NCI-H1105 treated with DMSO at 0.1 percent for 48 hours (cell line): Measurements from ENCODE around the gene CHRDL2.

Experiments
- DNase-seq: peaks from one replicate; lab custom pipeline; 2025; lab: John Stamatoyannopoulos, UW

The CHRDL2 gene

GRCh38 chr11:74710281-74710938, 20.8 kb downstream of the CHRDL2 start:
- DNase-seq = no peak

- no peak for DNase-seq
Measured at GRCh38 chr11:74709175-74709574, 22.1 kb downstream of the CHRDL2 start.

- no peak for DNase-seq
Measured at GRCh38 chr11:74707602-74708510, 23.4 kb downstream of the CHRDL2 start.

GRCh38 chr11:74707182-74707581, 24.0 kb downstream of the CHRDL2 start:
- DNase-seq = no peak

- no peak for DNase-seq
Measured at GRCh38 chr11:74703211-74703610, 28.0 kb downstream of the CHRDL2 start.

GRCh38 chr11:74702383-74703007, 28.7 kb downstream of the CHRDL2 start:
- peak; percentile 50 for DNase-seq

- no peak for DNase-seq
Measured at GRCh38 chr11:74701351-74701750, 29.9 kb downstream of the CHRDL2 start.

GRCh38 chr11:74699615-74700396, 31.4 kb downstream of the CHRDL2 start:
- DNase-seq = no peak

- DNase-seq = no peak
Measured at GRCh38 chr11:74697722-74698121, 33.5 kb downstream of the CHRDL2 start.

GRCh38 chr11:74696939-74697675, 34.1 kb downstream of the CHRDL2 start:
- DNase-seq = no peak

GRCh38 chr11:74696500-74696899, 34.7 kb downstream of the CHRDL2 start:
- DNase-seq = no peak

GRCh38 chr11:74695705-74696280, 35.4 kb downstream of the CHRDL2 start:
- DNase-seq = no peak

GRCh38 chr11:74694136-74694930, 36.9 kb downstream of the CHRDL2 start:
- no peak for DNase-seq

- no peak for DNase-seq
Measured at GRCh38 chr11:74693531-74693930, 37.7 kb downstream of the CHRDL2 start.

- no peak for DNase-seq
Measured at GRCh38 chr11:74691755-74692154, 39.5 kb downstream of the CHRDL2 start.

GRCh38 chr11:74689666-74690065, 41.6 kb downstream of the CHRDL2 start:
- DNase-seq = no peak

- no peak for DNase-seq
Measured at GRCh38 chr11:74687237-74688023, 43.8 kb downstream of the CHRDL2 start.

GRCh38 chr11:74686792-74687191, 44.4 kb downstream of the CHRDL2 start:
- no peak for DNase-seq

- no peak for DNase-seq
Measured at GRCh38 chr11:74685905-74686304, 45.3 kb downstream of the CHRDL2 start.
